DLD1 (cell line): ENCODE measurements around the gene PIAS2.
"Not testable (repeated sequence)": the region's sequence is repeated elsewhere in the genome, so short reads cannot be mapped to it uniquely, and the experiment has no call there.

Experiments used
- in situ Hi-C: cut with HindIII; loops from 2 replicates; pipeline ENCODE4 v1.10.0; 2017; ENCODE audit warnings: low sequenced_read_pairs

The PIAS2 gene

GRCh38 chr18:46832849-46833248 lies 84.5 kb downstream of the PIAS2 start:
- in situ Hi-C loops, result no loop called here

GRCh38 chr18:46832422-46832821 lies 84.9 kb downstream of the PIAS2 start:
- in situ Hi-C loops, result not testable (repeated sequence)

- in situ Hi-C loops, result no loop called here
Measured at GRCh38 chr18:46831434-46831833, 85.9 kb downstream of the PIAS2 start.

GRCh38 chr18:46830633-46831032 lies 86.7 kb downstream of the PIAS2 start:
- in situ Hi-C loops, result no loop called here

GRCh38 chr18:46829947-46830346 lies 87.4 kb downstream of the PIAS2 start:
- in situ Hi-C loops, result no loop called here

GRCh38 chr18:46829531-46829930 lies 87.8 kb downstream of the PIAS2 start:
- in situ Hi-C loops, result no loop called here

GRCh38 chr18:46821856-46822711 lies 95.2 kb downstream of the PIAS2 start:
- in situ Hi-C loops, result no loop called here

- in situ Hi-C loops, result no loop called here
Measured at GRCh38 chr18:46820863-46821262, 96.4 kb downstream of the PIAS2 start.

GRCh38 chr18:46815661-46816060 lies 101.6 kb downstream of the PIAS2 start:
- in situ Hi-C loops, result no loop called here

GRCh38 chr18:46814399-46814798 lies 102.9 kb downstream of the PIAS2 start:
- in situ Hi-C loops, result no loop called here

- in situ Hi-C loops, result no loop called here
Measured at GRCh38 chr18:46812311-46812710, 105.0 kb downstream of the PIAS2 start.

GRCh38 chr18:46810481-46811000 lies 106.8 kb downstream of the PIAS2 start:
- in situ Hi-C loops, result no loop called here

- in situ Hi-C loops, result no loop called here
Measured at GRCh38 chr18:46809145-46809544, 108.2 kb downstream of the PIAS2 start.

- in situ Hi-C loops, result not testable (repeated sequence)
Measured at GRCh38 chr18:46795945-46796344, 121.4 kb downstream of the PIAS2 start.

GRCh38 chr18:46794607-46795006 lies 122.7 kb downstream of the PIAS2 start:
- in situ Hi-C loops, result no loop called here

- in situ Hi-C loops, result no loop called here
Measured at GRCh38 chr18:46793565-46793964, 123.7 kb downstream of the PIAS2 start.

- in situ Hi-C loops, result no loop called here
Measured at GRCh38 chr18:46789088-46789487, 128.2 kb downstream of the PIAS2 start.

GRCh38 chr18:46787674-46788073 lies 129.6 kb downstream of the PIAS2 start:
- in situ Hi-C loops, result no loop called here

- in situ Hi-C loops, result no loop called here
Measured at GRCh38 chr18:46772357-46772756, 144.9 kb downstream of the PIAS2 start.

GRCh38 chr18:46771141-46771540 lies 146.2 kb downstream of the PIAS2 start:
- in situ Hi-C loops, result no loop called here

GRCh38 chr18:46770708-46771107 lies 146.6 kb downstream of the PIAS2 start:
- in situ Hi-C loops, result no loop called here

- in situ Hi-C loops, result no loop called here
Measured at GRCh38 chr18:46768166-46768921, 149.0 kb downstream of the PIAS2 start.
